ENCODE measurements around the gene SESN3.
"Not testable (repeated sequence)": the region's sequence is repeated elsewhere in the genome, so short reads cannot be mapped to it uniquely, and the experiment has no call there.

SESN3 gene

DNA sequence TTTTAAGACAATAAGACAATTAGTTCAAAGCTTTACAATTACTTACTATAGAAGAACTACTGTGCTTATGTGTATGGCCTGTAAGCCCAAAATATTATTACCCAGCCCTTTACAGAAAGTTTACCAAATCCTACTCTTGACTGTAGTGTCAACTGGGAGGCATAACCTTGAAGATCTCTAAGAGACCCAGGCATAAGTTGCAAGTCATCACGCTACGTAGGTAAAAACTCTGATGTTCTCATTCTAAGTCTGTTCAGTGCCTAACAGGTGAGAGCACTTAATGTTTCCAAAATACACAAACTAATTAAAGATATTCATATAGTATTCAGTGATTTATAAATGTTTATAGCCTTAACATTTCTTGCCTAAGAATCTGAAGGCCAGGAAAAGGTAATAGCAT is 12.9 kb downstream of the SESN3 start:
- DNase-seq, result no peak

DNA sequence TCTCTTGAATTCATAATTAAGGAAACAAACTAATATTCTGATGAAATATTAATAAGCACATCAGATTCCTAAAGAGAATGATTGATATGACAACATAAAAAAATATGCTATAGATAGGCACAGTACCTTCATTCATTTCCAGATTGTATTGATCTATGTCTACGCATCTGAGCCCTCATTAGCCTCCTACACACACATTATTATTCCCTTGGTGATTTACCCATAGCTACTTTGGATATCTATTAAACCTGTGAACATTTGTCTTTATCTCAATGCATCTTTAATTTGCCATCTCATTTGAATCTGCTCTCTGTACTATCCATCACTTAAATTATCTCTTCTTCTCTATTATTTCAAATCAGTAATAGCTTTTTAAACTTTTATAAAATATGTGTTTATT is 18.4 kb downstream of the SESN3 start:
- no peak for DNase-seq

DNA sequence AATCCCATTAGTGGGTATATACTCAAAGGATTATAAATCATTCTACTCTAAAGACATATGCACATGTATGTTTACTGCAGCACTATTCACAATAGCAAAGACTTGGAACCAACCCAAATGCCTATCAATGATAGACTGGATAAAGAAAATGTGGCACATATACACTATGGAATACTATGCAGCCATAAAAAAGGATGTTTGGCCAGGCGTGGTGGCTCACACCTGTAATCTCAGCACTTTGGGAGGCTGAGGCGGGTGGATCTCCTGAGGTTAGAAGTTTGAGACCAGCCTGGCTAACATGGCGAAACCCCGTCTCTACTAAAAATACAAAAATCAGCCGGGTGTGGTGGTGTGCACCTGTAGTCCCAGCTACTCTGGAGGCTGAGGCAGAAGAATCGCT is 21.5 kb downstream of the SESN3 start:
- DNase-seq, result not testable (repeated sequence)

DNA sequence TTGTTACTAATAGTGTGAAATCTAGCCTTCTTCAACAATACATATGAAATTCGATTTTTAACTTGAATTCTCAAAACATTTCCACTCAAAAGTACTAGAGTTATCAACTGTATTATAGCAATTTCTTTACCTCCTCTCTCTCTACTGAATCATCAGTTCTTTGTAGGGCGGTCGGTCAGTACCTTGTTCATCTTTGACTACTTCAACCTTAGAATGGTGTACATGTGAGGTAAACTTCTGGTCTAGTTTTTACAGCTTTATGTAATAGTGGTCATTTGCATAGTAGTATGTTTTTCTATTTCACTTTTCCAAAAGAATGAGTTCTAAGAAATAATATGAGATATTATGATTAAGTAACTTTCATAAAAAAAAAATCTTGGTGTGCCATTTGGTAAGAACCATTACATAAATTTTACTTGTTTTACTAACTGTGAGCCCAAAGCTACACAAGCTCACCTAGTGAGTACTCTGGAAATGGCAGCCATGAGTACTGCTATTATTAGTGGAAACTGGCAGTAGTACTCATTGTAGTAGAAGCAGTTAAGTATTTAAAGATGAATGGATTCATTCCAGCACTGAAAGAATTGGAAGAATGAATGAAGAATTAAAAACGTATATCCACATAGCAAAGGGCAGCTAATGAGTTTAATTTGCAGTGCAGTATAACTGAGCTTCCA is 30.1 kb downstream of the SESN3 start:
- no peak for DNase-seq

- no peak for DNase-seq
Observed at GRCh38 chr11:95195831-95196230, 35.2 kb downstream of the SESN3 start.

GRCh38 chr11:95193541-95193940 is 37.5 kb downstream of the SESN3 start:
- no peak for DNase-seq

GRCh38 chr11:95192717-95193116 is 38.3 kb downstream of the SESN3 start:
- DNase-seq, result no peak

GRCh38 chr11:95187723-95188122 is 43.3 kb downstream of the SESN3 start:
- DNase-seq, result no peak

DNA sequence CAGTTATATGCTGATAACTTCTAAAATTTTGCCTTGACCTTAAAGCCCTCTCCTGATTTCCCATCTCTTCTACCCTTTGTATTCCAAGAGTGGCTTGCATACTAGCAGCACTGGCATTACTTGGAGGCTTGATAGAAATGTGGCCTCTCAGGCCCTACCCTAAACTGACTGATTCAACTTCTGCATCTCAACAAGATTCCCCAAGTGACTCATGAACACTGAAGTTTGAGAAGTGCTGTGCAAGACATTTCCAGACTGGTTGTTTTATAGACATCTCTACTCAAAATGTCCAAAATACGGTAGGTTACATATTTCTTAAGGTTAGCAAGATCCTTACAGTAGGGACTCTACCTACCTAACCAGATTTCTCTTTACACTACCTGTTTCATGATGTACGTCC is 48.6 kb downstream of the SESN3 start:
- no peak for DNase-seq

- no peak for DNase-seq
Observed at GRCh38 chr11:95175818-95176380, 55.1 kb downstream of the SESN3 start.

DNA sequence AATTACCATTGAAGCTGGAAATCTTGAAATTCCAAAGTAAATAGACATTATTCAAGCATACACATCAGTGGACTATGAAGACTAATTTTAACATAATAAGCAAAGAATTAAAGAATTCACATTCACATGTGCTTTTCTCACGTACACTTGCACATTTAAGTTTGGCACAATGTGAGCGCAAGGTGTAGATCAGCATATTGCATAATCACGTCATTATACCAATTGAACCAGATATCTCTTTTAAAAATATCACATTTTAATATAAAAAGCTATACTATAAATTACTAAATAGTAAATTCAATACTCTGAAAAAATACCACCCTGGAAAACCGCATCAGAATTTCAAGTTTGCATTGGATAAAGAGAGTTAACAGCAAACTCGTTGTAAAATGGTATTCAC is 60.7 kb downstream of the SESN3 start:
- no peak for DNase-seq

- no peak for DNase-seq
Observed at GRCh38 chr11:95166781-95167180, 64.2 kb downstream of the SESN3 start.

GRCh38 chr11:95165638-95166037 is 65.4 kb downstream of the SESN3 start:
- DNase-seq, result no peak

DNA sequence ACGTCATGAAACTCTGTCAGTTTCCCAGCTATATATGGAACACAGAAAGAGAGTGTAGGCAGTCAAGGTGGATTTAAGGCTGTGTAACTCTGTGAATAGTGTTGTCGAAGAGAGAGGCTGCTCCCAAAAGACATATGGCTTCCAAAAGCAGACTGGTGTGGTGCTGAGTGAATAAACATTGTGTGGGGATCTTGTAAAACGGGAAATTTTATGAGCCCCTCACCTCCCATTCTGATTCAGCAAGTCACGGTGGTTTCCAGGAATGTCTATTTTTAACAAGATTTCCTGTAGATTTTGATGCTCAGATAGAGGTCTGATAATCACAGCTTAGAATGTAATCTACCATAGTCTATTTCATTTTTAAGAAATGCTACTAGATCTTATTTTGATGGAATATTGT is 67.9 kb downstream of the SESN3 start:
- DNase-seq, result no peak

GRCh38 chr11:95161248-95161647 is 69.8 kb downstream of the SESN3 start:
- DNase-seq, result no peak

DNA sequence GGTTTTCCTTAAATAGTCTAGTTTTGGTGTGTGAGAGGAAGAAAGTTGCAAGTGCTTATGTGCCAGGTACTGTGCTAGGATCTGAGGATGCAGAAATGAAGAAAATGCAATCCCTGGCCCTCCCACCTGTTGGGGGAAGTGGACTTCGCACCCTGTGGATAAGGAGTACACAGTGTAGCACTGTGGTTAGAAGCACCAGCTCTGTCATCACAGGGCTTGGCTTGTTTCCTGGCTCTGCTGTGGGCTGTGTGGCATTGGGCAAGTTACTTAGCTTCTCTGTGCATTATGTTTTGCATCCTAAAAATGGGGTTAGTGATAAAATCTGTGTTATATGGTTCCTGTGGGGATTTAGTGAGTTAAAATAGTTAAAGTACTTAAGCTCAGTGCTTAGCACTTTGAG is 73.2 kb downstream of the SESN3 start:
- DNase-seq, result no peak

DNA sequence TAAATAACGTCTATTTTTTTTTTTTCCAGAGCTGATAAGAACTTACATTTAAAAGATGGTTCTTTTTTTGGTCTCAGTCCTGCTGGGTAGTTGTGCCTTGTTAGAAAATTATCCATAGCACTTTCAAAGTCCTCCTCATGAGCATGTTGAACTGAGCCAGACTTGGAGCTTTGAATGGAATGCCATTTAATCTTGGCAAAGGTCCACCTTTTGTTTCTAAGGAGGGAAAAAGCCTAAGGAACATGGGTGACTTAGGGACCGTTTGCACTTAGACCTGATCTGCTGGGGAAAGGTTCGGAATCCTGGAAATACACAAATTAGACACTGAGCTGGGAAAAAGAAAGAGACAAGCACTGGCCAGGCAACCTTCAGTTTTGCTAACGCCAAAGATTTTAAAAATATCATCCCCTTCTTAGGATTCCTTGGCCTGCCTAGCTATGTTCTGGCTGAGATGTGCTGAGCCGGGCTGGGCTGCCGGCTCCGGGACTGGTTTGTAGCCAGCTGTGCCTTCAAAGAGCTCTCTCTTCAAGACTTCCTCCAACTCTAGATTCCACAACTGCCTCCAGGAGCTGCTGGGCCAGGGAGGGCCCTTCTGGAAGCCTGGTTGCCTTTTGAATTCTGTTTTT is 74.0 kb downstream of the SESN3 start:
- no peak for DNase-seq

DNA sequence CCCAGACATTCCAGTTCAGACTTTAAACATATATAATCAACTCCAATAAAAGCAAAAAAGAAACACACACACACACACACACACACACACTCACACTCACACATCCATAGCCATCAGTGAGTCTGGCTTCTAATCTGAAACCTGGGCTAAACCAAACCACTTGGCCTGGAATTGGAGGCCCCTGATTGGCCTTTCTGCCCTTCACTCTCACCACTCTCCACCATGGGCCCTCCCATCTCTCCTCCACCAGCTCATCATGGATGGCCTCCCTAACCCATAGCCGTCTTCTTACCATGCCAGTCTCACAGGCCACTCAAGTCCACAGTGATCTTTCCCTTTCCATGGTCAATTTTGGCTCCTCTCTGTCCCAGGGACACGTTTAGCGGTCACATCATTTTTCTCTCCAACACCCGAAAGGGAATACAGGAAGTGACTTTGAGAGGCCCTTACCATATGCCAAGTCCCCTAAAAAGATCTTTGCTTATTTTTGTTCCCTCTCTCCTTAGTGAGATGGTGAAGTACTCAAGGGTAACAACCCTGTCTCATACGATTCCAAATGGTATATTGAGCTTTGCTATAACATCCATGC is 74.8 kb downstream of the SESN3 start:
- DNase-seq, result no peak

GRCh38 chr11:95155385-95155784 is 75.6 kb downstream of the SESN3 start:
- no peak for DNase-seq

- peak; percentile 73 to 76 for DNase-seq
Observed at GRCh38 chr11:95154514-95154913, 76.5 kb downstream of the SESN3 start.

- no peak for DNase-seq
Observed at GRCh38 chr11:95153857-95154246, 77.2 kb downstream of the SESN3 start.

DNA sequence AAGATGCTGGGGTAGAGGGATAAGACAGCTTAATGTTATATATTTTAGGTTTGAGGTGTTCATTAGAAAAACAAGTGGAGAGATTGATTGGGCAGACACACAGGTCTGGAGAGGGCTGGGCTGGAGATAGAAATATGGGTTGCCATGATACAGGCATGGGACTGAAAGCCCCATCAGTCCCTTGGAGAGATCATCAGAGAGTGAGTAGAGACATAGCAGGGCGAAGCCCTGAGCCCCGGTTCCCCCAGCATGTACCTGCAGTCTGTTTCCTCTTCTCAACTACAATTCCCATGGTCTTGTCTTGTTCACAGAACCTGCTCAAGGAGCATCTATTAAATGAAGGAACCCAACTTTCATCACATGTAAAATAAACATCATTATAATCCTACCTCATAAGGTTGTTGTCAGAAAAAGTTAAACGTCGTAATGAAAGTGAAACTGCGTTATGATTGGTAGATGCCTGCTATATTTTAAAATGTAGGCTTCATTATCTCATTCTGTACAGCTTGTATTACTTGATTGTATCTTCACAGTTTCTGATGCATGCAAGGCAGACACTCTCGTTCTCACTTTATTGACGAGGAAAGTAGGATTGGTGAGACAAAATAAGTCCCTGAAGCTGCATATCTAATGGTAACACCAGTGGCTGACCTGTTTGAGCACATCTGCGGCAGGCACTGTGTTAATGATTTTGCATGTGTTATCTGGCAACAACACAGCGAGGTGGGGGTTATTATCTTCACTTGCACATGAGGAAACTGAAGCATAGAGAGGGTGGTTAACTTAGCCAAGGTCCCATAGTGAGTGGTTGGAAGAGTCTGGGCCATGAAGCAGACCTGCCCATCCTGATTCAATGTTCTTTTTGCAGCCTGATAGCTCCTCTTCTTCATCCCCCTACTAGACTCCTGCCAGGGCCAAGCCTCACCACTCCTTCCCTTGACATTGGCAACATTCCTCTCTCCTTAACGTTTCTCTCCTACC is 77.8 kb downstream of the SESN3 start:
- DNase-seq, result no peak
